Measurements from ENCODE around the gene HNRNPL. TPM values are rescaled to one million over a fixed set of nuclear protein-coding genes. Genes with fewer than 3 reads are reported as not detected.

The HNRNPL gene
- total and polyA plus RNA-seq, 10 of the 15 experiments (the other 5 are each of a cell fraction or from before 2014, with no cell fraction given), result 32.5 to 512 (median 306) TPM

DNA sequence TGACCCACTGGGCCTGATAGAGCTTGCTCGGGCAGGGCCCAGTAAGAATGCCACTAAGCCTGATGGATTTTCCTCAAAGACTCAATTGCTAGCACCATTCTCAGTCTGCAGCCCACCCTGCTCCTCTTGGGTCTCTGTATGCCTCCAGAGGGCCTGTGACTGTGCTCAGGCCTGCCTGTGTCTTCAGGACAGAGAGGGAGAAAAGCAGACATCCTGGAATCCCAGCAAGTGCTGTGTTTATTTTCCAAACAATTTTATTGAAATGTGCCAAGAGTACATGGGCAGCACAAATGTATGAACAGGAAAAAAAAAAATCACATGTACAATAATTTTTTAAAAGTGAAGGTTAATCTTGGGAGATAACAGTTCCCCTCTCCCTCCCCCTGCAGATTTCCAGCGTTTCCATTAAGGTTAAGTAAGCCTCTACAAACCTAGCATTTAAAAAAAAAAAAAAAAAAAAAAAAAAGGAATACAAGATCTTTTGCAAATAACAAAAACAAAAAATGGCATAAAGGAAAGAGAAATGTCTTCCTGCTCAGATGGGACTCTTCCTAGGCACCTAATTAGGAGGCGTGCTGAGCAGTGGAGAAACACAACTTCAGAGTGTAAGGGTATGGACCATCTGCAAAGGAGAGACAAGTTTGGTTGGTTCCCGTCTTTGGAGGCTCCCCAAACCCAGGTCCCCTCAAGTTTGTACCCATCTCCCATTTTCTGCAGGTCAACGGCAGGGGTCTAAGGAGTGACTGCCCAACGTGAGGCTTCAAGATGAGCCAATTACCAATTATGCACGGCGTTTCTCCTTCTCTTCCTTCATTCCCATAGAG lies 13.4 kb downstream of the HNRNPL start:
- Histone ChIP-seq H3K9me3 (replicated peaks; ENCODE audit: control insufficient read depth, insufficient read depth, low read length) (no peaks in the 10 kb centered on the region), H2AFZ (ENCODE audit: control insufficient read depth, low read depth, low read length) (no peak overlapping the region), H3K4me3 (no peak overlapping the region), H3K36me3 (ENCODE audit: control insufficient read depth in 2 of 2, insufficient read depth in 2 of 2, low read length in 1 of 2) (peaks cover 42 to 43% of the 10 kb centered on the region in 2 experiments), H3K27me3 (replicated peaks in 1 of 2; ENCODE audit: control insufficient read depth in 2 of 2, insufficient read depth in 2 of 2, low read length in 1 of 2) (no peaks in the 10 kb centered on the region), H3K79me2 (ENCODE audit: control insufficient read depth, insufficient read depth, low read length) (peaks cover 3% of the 10 kb centered on the region), H3K4me1 (ENCODE audit: control insufficient read depth, insufficient read depth, low read length) (no peaks in the 10 kb centered on the region; the same call in 1 of the 2 replicates), H4K20me1 (ENCODE audit: control insufficient read depth, insufficient read depth) (no peaks in the 10 kb centered on the region; the same call in 1 of the 2 replicates), H3K4me2 (ENCODE audit: control insufficient read depth, insufficient read depth) (no peak overlapping the region), H3K9ac (ENCODE audit: control insufficient read depth, insufficient read depth, low read length) (no peak overlapping the region), H3K27ac (ENCODE audit: control insufficient read depth, insufficient read depth) (no peak overlapping the region)
- FAIRE-seq (no peak), ATAC-seq (no peak), DNase-seq (ENCODE audit: low read depth, low spot score) (no peak)
- no TSS peak for BruUV-seq (replicated peaks)
- RAD21 ChIA-PET (ENCODE audit: unreplicated experiment), result no interaction called here
- TF ChIP-seq IKZF1 (conservative IDR thresholded peaks at IDR 0.05), result no peak
- 0 out of 2 replicates have a peak, but pooled peaks have one; percentile 27 for TF ChIP-seq POLR2A (IDR thresholded peaks at IDR 0.05; ENCODE audit: low read depth, low read length)
- TF ChIP-seq PAX5 (IDR thresholded peaks at IDR 0.05; ENCODE audit: borderline replicate concordance, low read depth, low read length), result no peak
- TF ChIP-seq SRF (IDR thresholded peaks at IDR 0.05; ENCODE audit: low read depth in 2 of 2, low read length in 2 of 2), result no peak
- CTCF ChIA-PET, result interaction anchor here (1.7 kb wide), 1 partner anchor 51 kb away, joined by 4 read pairs; no protein-coding TSS in a partner anchor
- intact Hi-C loops (cut with micrococcal nuclease; ENCODE audit: unreplicated experiment) (loop anchor here (10.0 kb wide), 2 partner anchors 48 to 292 kb away; no protein-coding TSS in a partner anchor), in situ Hi-C loops (cut with MboI) (no loop called here)
- SMC1A ChIA-PET (ENCODE audit: uncharacterized antibody, unreplicated experiment), result interaction anchor here (0.6 kb wide), 1 partner anchor 51 kb away, joined by 3 read pairs; no protein-coding TSS in a partner anchor
- POLR2A ChIA-PET, result interaction anchor here (6.1 kb wide), 1 partner anchor 11 kb away, joined by 43 read pairs; no protein-coding TSS in a partner anchor
- 96% methylated on average over 8 of the region's 8 CpGs for WGBS (ENCODE audit: insufficient coverage, insufficient replicate concordance, low lambda C conversion rate, missing lambda C conversion rate)

DNA sequence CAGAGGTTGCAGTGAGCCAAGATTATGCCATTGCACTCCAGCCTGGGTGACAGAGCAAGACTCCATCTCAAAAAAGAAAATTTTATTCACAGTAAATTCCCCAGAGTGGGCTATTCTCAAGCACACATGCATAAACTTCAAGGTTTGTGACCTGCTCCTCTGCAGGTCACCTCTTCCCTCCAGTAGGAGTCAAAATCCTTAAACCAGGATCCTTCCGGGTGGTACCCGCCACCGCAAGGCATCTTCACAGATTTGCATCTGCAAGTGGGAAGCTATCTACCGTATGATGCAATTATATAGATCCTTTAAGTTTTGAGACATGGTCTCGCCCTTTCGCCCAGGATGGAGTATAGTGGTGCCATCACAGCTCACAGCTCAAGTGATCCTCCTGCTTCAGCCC lies 15.2 kb downstream of the HNRNPL start:
- in situ Hi-C loops (cut with MboI) (no loop called here), intact Hi-C loops (cut with micrococcal nuclease; ENCODE audit: unreplicated experiment) (loop anchor here (10.0 kb wide), 2 partner anchors 50 to 290 kb away; no protein-coding TSS in a partner anchor)
- H4K20me1 ChIP-seq (ENCODE audit: control insufficient read depth, insufficient read depth), result no peaks in the 10 kb centered on the region; the same call in 1 of the 2 replicates
- 95% methylated on average over 6 of the region's 6 CpGs for WGBS (ENCODE audit: insufficient coverage, insufficient replicate concordance, low lambda C conversion rate, missing lambda C conversion rate)
- no peak overlapping the region for H2AFZ ChIP-seq (ENCODE audit: control insufficient read depth, low read depth, low read length)
- POLR2A ChIA-PET, result interaction anchor here (6.1 kb wide), 1 partner anchor 13 kb away, joined by 43 read pairs; no protein-coding TSS in a partner anchor
- no peak overlapping the region for H3K9ac ChIP-seq (ENCODE audit: control insufficient read depth, insufficient read depth, low read length)
- SMC1A ChIA-PET (ENCODE audit: uncharacterized antibody, unreplicated experiment), result no interaction called here
- no peak overlapping the region for H3K27ac ChIP-seq (ENCODE audit: control insufficient read depth, insufficient read depth)
- FAIRE-seq (no peak), ATAC-seq (no peak), DNase-seq (ENCODE audit: low read depth, low spot score) (no peak)
- H3K9me3 ChIP-seq (replicated peaks; ENCODE audit: control insufficient read depth, insufficient read depth, low read length), result no peaks in the 10 kb centered on the region
- no peaks in the 10 kb centered on the region for H3K27me3 ChIP-seq (replicated peaks in 1 of 2; ENCODE audit: control insufficient read depth in 2 of 2, insufficient read depth in 2 of 2, low read length in 1 of 2)
- H3K4me1 ChIP-seq (ENCODE audit: control insufficient read depth, insufficient read depth, low read length), result no peaks in the 10 kb centered on the region; the same call in 1 of the 2 replicates
- RAD21 ChIA-PET (ENCODE audit: unreplicated experiment), result no interaction called here
- no peak overlapping the region for H3K4me3 ChIP-seq
- peaks cover 26 to 32% of the 10 kb centered on the region in 2 experiments for H3K36me3 ChIP-seq (ENCODE audit: control insufficient read depth in 2 of 2, insufficient read depth in 2 of 2, low read length in 1 of 2)
- no peak overlapping the region for H3K4me2 ChIP-seq (ENCODE audit: control insufficient read depth, insufficient read depth)
- no TSS peak for BruUV-seq (replicated peaks)
- peaks cover 11% of the 10 kb centered on the region for H3K79me2 ChIP-seq (ENCODE audit: control insufficient read depth, insufficient read depth, low read length)
- CTCF ChIA-PET, result interaction anchor here (0.6 to 1.7 kb wide), 4 partner anchors 14 to 219 kb away, joined by 4 to 5 read pairs (median 4); no protein-coding TSS in a partner anchor
- TF ChIP-seq JUND (IDR thresholded peaks at IDR 0.05; ENCODE audit: low read depth, low read length) (no peak), PAX5 (IDR thresholded peaks at IDR 0.05; ENCODE audit: borderline replicate concordance, low read depth, low read length) (no peak), STAT1 (conservative IDR thresholded peaks at IDR 0.05) (no peak), IKZF2 (IDR thresholded peaks at IDR 0.05) (no peak), MTA3 (IDR thresholded peaks at IDR 0.05; ENCODE audit: borderline replicate concordance, low read length) (no peak; the same call in 1 of the 2 replicates)
- TF ChIP-seq, protein P1, sequence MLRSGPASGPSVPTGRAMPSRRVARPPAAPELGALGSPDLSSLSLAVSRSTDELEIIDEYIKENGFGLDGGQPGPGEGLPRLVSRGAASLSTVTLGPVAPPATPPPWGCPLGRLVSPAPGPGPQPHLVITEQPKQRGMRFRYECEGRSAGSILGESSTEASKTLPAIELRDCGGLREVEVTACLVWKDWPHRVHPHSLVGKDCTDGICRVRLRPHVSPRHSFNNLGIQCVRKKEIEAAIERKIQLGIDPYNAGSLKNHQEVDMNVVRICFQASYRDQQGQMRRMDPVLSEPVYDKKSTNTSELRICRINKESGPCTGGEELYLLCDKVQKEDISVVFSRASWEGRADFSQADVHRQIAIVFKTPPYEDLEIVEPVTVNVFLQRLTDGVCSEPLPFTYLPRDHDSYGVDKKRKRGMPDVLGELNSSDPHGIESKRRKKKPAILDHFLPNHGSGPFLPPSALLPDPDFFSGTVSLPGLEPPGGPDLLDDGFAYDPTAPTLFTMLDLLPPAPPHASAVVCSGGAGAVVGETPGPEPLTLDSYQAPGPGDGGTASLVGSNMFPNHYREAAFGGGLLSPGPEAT (IDR thresholded peaks at IDR 0.05; ENCODE audit: low read depth), result no peak
- TF ChIP-seq, protein P2, sequence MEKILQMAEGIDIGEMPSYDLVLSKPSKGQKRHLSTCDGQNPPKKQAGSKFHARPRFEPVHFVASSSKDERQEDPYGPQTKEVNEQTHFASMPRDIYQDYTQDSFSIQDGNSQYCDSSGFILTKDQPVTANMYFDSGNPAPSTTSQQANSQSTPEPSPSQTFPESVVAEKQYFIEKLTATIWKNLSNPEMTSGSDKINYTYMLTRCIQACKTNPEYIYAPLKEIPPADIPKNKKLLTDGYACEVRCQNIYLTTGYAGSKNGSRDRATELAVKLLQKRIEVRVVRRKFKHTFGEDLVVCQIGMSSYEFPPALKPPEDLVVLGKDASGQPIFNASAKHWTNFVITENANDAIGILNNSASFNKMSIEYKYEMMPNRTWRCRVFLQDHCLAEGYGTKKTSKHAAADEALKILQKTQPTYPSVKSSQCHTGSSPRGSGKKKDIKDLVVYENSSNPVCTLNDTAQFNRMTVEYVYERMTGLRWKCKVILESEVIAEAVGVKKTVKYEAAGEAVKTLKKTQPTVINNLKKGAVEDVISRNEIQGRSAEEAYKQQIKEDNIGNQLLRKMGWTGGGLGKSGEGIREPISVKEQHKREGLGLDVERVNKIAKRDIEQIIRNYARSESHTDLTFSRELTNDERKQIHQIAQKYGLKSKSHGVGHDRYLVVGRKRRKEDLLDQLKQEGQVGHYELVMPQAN (conservative IDR thresholded peaks at IDR 0.05), result no peak
